ENCODE data around the gene DISC1. TPM values are rescaled to one million over a fixed set of nuclear protein-coding genes. Genes with fewer than 3 reads are reported as not detected.

The DISC1 gene
- total and polyA plus RNA-seq, 2 donors (not counting 3 experiments of a cell fraction or from before 2014, with no cell fraction given): 3.3 to 14.7 TPM

DNA sequence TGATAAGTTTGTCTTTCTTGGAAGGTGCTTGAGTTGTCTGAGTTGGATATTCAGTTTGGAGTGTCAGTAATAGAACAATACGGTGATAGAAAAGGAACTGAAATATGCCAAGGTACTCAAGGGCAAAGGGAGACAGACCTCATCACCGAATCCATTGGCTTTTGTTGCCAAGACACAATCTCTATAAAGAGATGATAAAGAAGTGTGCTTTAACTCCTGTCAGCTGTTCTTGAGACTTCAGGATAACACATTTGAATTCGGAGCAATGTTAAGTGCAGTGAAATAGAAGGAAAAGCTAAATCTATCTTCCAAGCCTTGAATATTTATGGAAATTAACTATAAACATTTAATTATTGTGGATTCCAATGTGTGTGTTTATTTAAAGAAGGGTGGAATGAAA, 194.7 kb downstream of the DISC1 start:
- H3K4me3 ChIP-seq (replicated peaks in 1 of 3; ENCODE audit: insufficient read depth in 1 of 3, low read depth in 1 of 3, low read length in 3 of 3): no peak overlapping the region
- dilution Hi-C loops (cut with MboI; ENCODE audit: extremely low pct_ligation_motif_present, low sequenced_read_pairs): no loop called here
- H3K9me3 ChIP-seq (replicated peaks; ENCODE audit: control insufficient read depth, insufficient read depth, low read length): no peaks in the 10 kb centered on the region
- no peaks in the 10 kb centered on the region for H3K27me3 ChIP-seq (ENCODE audit: control insufficient read depth in 2 of 2, insufficient read depth in 2 of 2, low read length in 2 of 2)
- peaks cover 1% of the 10 kb centered on the region for H3K4me1 ChIP-seq (ENCODE audit: control insufficient read depth, extremely low read depth, insufficient read depth, low read length)
- ChIA-PET CTCF (interaction anchor here (1.1 kb wide), 1 partner anchor 9 kb away, joined by 3 read pairs; no protein-coding TSS in a partner anchor), POLR2A (no interaction called here)
- no peak for FAIRE-seq
- no peak for TF ChIP-seq POLR2AphosphoS5 (IDR thresholded peaks at IDR 0.05; ENCODE audit: insufficient read depth, low read depth, low read length)
- TF ChIP-seq EZH2 (IDR thresholded peaks at IDR 0.05; ENCODE audit: borderline replicate concordance, low read depth, low read length, severe bottlenecking): no peak
- no peak for TF ChIP-seq POLR2A (IDR thresholded peaks at IDR 0.05; ENCODE audit: low read depth, low read length)
- no peak for TF ChIP-seq FOS (IDR thresholded peaks at IDR 0.05; ENCODE audit: borderline replicate concordance, insufficient read depth, low read length)
- no peak for TF ChIP-seq GATA2 (IDR thresholded peaks at IDR 0.05; ENCODE audit: insufficient read depth, insufficient read length, low read depth, low read length)
- no peak for TF ChIP-seq MYC (IDR thresholded peaks at IDR 0.05; ENCODE audit: low read depth, low read length)
- TF ChIP-seq, protein P1, sequence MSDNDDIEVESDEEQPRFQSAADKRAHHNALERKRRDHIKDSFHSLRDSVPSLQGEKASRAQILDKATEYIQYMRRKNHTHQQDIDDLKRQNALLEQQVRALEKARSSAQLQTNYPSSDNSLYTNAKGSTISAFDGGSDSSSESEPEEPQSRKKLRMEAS (IDR thresholded peaks at IDR 0.05; ENCODE audit: insufficient read depth, insufficient read length): no peak
- TF ChIP-seq JUN (IDR thresholded peaks at IDR 0.05; ENCODE audit: borderline replicate concordance, insufficient read depth, insufficient read length, low read depth): no peak
- H2AFZ ChIP-seq (ENCODE audit: low read depth, low read length): no peak overlapping the region
- H4K20me1 ChIP-seq (replicated peaks; ENCODE audit: control insufficient read depth, extremely low read depth, insufficient read depth, low read length): no peaks in the 10 kb centered on the region
- intact Hi-C loops (cut with micrococcal nuclease): loop anchor here (10.0 kb wide), 1 partner anchor 426 kb away; no protein-coding TSS in a partner anchor
- no peak for DNase-seq (ENCODE audit: low read depth, low spot score)
- no peaks in the 10 kb centered on the region for H3K36me3 ChIP-seq (ENCODE audit: control insufficient read depth in 2 of 2, extremely low read depth in 1 of 2, insufficient read depth in 2 of 2, low read length in 2 of 2)
- no peaks in the 10 kb centered on the region for H3K9me1 ChIP-seq (replicated peaks; ENCODE audit: control insufficient read depth, extremely low read depth, insufficient read depth, low read length)
- no peak overlapping the region for H3K9ac ChIP-seq (replicated peaks; ENCODE audit: extremely low read depth, insufficient read depth, low read length)
- no peak overlapping the region for H3K4me2 ChIP-seq (ENCODE audit: insufficient read depth, low read length)
- no TSS peak for BruUV-seq (replicated peaks)
- no peaks in the 10 kb centered on the region for H3K79me2 ChIP-seq (ENCODE audit: control insufficient read depth, insufficient read depth, low read length)
- no peak overlapping the region for H3K27ac ChIP-seq (ENCODE audit: insufficient read depth, low read depth, low read length)

DNA sequence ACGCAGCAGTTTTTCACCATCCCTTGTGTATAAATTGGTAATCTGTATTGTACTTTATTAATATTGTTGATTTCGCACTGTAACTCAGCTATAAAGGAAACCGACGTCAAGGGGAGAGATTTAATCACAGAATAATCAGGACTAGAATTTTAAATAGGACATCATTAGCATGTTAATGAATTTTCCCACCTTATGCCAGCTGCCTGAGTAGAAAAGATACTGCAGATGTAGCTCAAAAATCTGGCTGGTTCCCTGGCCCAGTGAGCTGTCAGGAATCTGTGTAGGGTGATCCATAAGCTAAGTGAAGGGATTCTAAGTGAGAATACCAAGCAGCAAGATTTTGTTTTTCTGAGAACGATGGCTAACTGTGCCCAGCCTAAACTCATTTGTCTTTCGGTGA, 195.5 kb downstream of the DISC1 start:
- ChIA-PET CTCF (interaction anchor here (1.1 to 2.0 kb wide), 3 partner anchors 9 to 16 kb away, joined by 3 to 5 read pairs (median 5); no protein-coding TSS in a partner anchor), POLR2A (no interaction called here)
- Histone ChIP-seq H4K20me1 (replicated peaks; ENCODE audit: control insufficient read depth, extremely low read depth, insufficient read depth, low read length) (no peaks in the 10 kb centered on the region), H3K36me3 (ENCODE audit: control insufficient read depth in 2 of 2, extremely low read depth in 1 of 2, insufficient read depth in 2 of 2, low read length in 2 of 2) (no peaks in the 10 kb centered on the region), H3K4me1 (ENCODE audit: control insufficient read depth, extremely low read depth, insufficient read depth, low read length) (peaks cover 7% of the 10 kb centered on the region), H2AFZ (ENCODE audit: low read depth, low read length) (no peak overlapping the region), H3K9me1 (replicated peaks; ENCODE audit: control insufficient read depth, extremely low read depth, insufficient read depth, low read length) (no peaks in the 10 kb centered on the region), H3K27me3 (ENCODE audit: control insufficient read depth in 2 of 2, insufficient read depth in 2 of 2, low read length in 2 of 2) (no peaks in the 10 kb centered on the region), H3K9me3 (replicated peaks; ENCODE audit: control insufficient read depth, insufficient read depth, low read length) (no peaks in the 10 kb centered on the region), H3K4me3 (replicated peaks in 1 of 3; ENCODE audit: insufficient read depth in 1 of 3, low read depth in 1 of 3, low read length in 3 of 3) (no peak overlapping the region), H3K27ac (ENCODE audit: insufficient read depth, low read depth, low read length) (no peak overlapping the region), H3K4me2 (ENCODE audit: insufficient read depth, low read length) (no peak overlapping the region), H3K79me2 (ENCODE audit: control insufficient read depth, insufficient read depth, low read length) (no peaks in the 10 kb centered on the region), H3K9ac (replicated peaks; ENCODE audit: extremely low read depth, insufficient read depth, low read length) (no peak overlapping the region)
- TF ChIP-seq, protein P2, sequence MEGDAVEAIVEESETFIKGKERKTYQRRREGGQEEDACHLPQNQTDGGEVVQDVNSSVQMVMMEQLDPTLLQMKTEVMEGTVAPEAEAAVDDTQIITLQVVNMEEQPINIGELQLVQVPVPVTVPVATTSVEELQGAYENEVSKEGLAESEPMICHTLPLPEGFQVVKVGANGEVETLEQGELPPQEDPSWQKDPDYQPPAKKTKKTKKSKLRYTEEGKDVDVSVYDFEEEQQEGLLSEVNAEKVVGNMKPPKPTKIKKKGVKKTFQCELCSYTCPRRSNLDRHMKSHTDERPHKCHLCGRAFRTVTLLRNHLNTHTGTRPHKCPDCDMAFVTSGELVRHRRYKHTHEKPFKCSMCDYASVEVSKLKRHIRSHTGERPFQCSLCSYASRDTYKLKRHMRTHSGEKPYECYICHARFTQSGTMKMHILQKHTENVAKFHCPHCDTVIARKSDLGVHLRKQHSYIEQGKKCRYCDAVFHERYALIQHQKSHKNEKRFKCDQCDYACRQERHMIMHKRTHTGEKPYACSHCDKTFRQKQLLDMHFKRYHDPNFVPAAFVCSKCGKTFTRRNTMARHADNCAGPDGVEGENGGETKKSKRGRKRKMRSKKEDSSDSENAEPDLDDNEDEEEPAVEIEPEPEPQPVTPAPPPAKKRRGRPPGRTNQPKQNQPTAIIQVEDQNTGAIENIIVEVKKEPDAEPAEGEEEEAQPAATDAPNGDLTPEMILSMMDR (IDR thresholded peaks at IDR 0.05; ENCODE audit: extremely low read depth in 1 of 2, insufficient read depth in 1 of 2, low read depth in 1 of 2, low read length in 2 of 2): no peak
- TF ChIP-seq JUN (IDR thresholded peaks at IDR 0.05; ENCODE audit: borderline replicate concordance, insufficient read depth, insufficient read length, low read depth): no peak
- TF ChIP-seq GATA2 (IDR thresholded peaks at IDR 0.05; ENCODE audit: insufficient read depth, insufficient read length, low read depth, low read length): no peak
- TF ChIP-seq MYC (IDR thresholded peaks at IDR 0.05; ENCODE audit: low read depth, low read length): no peak
- TF ChIP-seq, protein P1 (IDR thresholded peaks at IDR 0.05; ENCODE audit: insufficient read depth, insufficient read length): no peak
- TF ChIP-seq FOS (IDR thresholded peaks at IDR 0.05; ENCODE audit: borderline replicate concordance, insufficient read depth, low read length): no peak
- TF ChIP-seq POLR2A (IDR thresholded peaks at IDR 0.05; ENCODE audit: low read depth, low read length): no peak
- no peak for TF ChIP-seq EZH2 (IDR thresholded peaks at IDR 0.05; ENCODE audit: borderline replicate concordance, low read depth, low read length, severe bottlenecking)
- no peak for TF ChIP-seq POLR2AphosphoS5 (IDR thresholded peaks at IDR 0.05; ENCODE audit: insufficient read depth, low read depth, low read length)
- BruUV-seq (replicated peaks): no TSS peak
- FAIRE-seq: no peak
- dilution Hi-C loops (cut with MboI; ENCODE audit: extremely low pct_ligation_motif_present, low sequenced_read_pairs) (no loop called here), intact Hi-C loops (cut with micrococcal nuclease) (loop anchor here (10.0 kb wide), 1 partner anchor 427 kb away; no protein-coding TSS in a partner anchor)
- no peak for DNase-seq (ENCODE audit: low read depth, low spot score)
